ENCODE results near the gene OR51B2.
A peak's percentile ranks its signal among the peaks of the same experiment; 100 is the strongest.

OR51B2 gene

DNA sequence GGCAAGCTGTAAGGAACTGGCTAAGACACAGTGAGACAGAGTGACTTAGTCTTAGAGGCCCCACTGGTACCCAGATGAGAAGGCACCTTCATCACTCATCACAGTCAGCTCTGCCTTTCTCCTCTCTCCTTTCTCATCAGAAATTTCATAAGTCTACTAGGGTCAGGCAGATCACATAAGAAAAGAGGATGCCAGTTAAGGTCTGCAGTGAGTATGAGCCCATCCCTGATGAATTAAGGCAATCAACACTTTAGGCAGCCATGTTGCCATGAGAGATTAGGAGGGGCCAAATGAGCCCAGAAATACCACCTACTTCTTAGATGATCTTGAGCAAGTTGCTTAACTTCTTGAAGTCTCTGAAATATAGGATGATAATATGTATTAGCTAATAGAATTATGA is 42.5 kb downstream of the OR51B2 start:
- no peak for DNase-seq

GRCh38 chr11:5280582-5281102 is 43.5 kb downstream of the OR51B2 start:
- DNase-seq = peak; percentile 95

DNA sequence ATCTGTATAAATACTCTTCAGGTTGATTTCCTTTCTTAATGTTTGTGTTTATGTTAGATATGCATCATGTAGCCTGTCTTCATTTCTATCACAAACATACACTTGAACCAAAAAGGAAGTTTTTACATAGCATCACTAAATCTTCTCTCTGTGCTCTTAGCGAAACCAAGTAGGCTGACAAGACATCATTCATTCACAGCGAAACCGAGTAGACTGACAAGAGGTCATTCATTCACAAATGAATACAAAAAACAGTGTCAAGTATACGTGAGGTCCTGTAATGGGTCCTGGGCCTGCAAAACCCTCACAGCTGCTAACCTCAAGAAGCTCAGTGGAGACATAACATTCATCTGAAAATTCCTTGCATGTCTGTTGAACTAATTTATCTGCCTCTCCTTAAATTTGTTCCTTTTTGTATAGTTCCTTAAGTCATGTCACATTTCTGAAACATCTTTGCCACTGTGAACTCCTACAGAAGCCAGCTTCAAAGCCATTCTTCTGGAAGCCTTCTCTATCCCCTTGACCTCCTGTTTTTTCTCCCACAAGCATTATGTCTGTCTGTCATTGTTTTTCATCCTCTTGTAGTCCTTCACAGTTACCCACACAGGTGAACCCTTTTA is 44.5 kb downstream of the OR51B2 start:
- DNase-seq = no peak

DNA sequence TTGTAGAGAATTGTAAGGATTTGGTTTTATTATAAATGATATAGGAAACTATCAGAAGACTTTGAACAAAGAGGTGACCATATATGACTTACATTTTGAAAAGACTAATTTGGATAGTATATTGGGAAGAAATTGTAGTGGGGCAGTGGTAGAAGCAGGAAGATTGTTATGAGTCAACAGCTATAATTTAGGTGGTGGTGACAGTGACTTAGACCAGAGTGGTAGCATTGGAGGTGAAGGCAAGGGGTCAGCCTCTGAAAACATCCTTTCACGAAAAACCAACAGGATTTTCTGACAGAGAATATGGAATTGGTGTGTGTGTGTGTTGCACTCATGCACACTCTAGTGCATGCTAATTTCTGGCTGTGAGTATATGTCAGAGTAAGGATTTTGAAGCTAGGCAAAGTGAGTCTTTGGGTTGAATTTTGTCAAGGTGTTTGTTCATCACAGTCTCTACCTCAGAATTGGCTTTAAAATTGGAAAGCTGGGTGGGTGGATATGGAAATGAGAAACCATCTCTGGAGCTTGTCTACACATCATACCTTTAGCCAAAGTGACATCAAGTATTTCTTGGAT is 46.2 kb downstream of the OR51B2 start:
- peak; percentile 6 for DNase-seq

DNA sequence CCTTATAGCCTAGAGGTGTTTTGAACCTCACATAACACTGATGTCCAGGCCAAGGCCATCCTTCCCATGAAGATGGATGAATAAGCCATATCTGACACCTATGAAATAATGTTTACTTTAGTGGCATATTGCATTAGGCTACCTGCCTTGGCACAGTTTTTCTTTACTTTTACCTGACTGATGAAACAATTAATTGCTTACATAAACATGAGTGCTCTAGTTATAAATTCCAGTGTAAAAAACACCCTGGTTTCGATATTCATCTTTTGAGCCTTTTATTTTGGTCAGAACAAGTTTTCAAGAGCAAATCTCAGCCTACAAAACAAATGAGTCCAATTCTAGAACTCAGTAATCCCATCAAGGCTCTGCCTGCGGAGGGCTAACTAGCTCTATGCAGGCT is 47.4 kb downstream of the OR51B2 start:
- no peak for DNase-seq

GRCh38 chr11:5275369-5276110 is 48.6 kb downstream of the OR51B2 start:
- DNase-seq = no peak

- DNase-seq = no peak
These were observed 49.7 kb downstream of the OR51B2 start for GRCh38 chr11:5274395-5274794.

All from fibroblast of skin of right biceps (primary cell).